ENCODE results near the gene UGT2B28.
"Not testable (repeated sequence)": the region's sequence is repeated elsewhere in the genome, so short reads cannot be mapped to it uniquely, and the experiment has no call there.

Gene UGT2B28

DNA sequence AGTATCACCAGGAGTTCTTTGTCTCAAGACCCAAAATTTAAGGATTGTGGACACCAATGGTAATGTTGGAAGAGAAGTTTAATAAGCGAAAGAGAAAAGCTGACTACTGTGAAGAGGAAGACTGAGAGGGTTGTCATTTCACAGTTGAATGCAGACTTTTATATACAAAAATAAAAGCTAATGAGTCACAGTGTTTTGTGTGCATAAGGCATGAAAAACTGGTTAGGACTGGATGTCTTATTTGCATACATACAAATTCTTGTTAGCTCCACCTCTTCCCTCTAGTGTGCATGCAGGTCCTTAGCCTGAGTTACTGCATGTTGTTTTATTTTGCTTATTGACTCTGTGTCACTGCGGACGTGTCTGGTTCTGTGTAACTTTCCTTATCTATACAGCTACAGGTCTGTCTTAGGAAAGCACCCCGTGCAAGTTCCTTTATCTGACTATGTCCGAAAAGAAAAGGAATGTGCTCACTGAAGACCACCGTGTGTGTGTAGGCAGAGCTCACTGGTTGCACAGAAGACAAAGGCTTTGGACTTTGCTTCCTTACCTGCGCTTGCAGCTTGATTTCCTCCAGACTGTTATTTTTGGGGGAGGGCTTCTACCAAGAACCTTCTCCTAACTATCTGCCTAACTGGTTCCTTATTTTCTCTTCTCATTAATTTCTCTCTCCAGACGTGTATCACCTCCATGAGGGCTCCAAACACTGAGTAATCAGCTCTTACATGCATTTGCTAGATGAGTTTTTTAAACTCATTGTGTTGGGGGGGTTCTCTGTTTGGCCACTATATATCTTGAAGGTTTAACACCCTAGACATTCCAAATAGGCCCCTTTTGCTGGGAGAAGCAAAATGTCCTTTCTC is 63.5 kb downstream of the UGT2B28 start:
- DNase-seq: not testable (repeated sequence)

Data from CD4-positive, alpha-beta T cell treated with Interleukin-10 for 1 hour (primary cell).